Stimulated activated CD8-positive, alpha-beta memory T cell treated with anti-CD3 and anti-CD28 coated beads, Interleukin-12 subunit alpha, Interleukin-12 subunit beta, amount 100 ng/mL, for 1 hour (primary cell): Measurements from ENCODE around the gene ENG.
A peak's percentile ranks its signal among the peaks of the same experiment; 100 is the strongest.
"Not testable (repeated sequence)": the region's sequence is repeated elsewhere in the genome, so short reads cannot be mapped to it uniquely, and the experiment has no call there.

Experiments
- DNase-seq: peaks from one replicate; pipeline ENCODE4 v3.0.0-alpha.2; 2020; ENCODE audit warnings: low read depth

ENG gene

DNA sequence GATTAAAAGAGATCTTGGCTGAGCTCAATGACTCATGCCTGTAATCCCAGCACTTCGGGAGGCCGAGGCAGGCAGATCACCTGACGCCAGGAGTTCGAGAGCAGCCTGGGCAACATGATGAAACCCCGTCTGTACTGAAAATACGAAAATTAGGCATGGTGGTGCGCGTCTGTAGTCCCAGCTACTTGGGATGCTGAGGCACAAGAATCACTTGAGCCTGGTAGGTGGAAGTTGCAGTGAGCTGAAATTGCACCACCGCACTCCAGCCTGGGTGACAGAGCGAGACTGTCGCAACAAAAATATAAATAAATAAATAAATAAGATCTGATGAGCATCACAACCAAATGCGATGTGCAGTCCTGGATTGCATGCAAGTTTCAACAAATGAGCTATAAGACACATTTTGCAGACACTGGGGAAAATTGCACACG lies 8.7 kb upstream of the ENG start:
- DNase-seq: no peak

DNA sequence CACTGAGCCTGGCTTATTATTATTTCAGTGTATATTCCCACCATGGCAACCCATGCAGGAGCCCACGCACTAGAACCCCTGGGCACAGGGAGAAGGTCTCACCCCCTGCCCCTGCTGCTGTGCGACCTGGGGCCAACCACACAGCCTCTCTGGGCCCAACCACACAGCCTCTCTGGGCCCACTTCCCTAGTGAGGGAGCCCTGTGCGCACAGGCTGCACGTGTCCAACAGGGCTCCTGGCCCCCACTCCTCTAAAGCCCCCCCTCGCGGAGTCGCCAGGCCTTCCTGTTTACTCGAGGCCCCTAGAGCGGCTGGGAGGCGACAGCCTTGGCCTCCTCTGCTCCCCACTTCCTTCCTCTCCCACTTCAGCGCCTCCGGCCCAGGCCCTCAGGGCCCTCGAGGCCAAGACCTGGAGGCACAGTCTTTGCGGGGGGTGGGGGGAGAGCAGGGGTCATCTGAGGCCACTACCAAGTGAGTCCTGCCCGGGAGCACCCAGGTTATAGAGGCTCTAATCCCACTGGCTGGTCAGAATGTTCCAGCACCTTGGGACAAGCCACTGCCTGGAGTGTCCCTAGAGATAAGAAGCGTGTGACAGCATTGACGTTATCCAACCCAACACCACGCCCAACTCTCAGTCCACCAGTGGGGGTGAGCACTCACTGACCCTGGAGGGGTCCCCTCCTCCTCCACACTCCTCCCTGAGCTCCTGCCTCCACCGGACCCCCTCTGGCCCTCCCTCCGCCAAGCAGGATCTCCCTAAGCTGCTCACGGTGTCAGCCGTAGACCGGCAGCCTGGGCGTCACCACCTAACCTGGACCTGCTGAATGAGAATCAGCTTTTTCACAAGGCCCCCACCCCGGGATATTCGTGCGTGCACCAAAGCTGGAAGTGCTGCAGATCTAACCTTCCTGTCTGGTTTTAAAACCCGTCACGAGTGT lies 7.9 kb upstream of the ENG start:
- DNase-seq: peak; percentile 38

DNA sequence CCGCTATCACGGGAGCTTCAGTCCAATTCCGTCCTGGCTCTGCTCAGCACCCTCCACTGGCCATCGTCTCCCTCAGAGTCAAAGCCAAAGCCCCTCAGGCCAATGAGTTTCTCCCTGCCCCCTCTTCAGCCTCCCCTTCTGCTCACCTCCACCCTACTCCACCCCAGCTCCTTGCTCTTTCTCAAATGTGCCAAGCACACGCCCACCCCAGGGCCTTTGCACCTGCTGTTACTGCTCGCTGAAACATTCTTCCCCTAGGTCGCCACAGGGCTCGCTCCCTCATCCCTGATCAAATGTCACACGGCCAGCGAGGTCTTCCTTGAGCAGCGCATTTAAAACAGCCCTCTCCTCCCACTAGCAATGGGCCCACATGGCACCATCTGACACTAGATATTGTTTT lies 6.3 kb upstream of the ENG start:
- DNase-seq: no peak

DNA sequence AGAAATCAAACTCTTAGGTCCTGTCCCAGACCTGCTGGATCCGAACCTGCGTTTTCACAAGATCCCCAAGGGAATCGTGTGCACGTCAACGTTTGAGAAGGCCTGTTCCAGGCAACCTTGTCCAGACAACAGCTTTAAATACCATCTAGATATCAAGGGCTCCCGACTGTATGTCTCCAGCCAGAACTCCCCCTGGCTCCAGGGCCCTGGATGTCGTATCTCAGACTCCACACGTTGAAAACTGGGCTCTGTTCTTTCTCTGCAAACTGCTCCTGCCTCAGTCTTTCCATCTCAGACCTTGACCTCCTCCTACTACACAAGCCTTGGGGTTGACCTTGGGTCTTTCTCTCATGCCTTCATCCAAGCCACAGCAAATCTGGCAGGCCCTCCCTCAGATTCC lies 5.8 kb upstream of the ENG start:
- no peak for DNase-seq

DNA sequence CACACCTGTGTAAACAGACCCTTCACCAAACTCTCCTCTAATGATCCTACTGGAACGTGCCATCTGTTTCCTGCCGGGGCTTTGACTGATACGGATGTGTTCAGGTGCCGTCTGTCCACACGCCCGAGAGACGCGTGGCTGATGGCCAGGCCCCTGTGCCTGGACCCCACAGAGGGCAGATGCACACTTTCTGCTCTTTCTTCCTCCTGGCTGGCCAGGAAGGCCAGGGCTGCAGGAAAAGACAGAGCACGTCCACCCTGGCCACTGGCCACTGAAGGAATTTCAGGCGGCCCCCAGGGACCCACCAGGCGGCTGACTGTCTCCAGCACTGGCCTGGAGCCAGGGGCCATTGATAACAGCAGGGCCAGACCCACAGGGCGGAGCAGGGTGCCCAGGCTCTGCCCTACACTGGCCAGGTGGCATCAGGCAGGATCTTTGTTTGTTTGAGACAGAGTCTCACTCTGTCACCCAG lies 3.6 kb upstream of the ENG start:
- no peak for DNase-seq

DNA sequence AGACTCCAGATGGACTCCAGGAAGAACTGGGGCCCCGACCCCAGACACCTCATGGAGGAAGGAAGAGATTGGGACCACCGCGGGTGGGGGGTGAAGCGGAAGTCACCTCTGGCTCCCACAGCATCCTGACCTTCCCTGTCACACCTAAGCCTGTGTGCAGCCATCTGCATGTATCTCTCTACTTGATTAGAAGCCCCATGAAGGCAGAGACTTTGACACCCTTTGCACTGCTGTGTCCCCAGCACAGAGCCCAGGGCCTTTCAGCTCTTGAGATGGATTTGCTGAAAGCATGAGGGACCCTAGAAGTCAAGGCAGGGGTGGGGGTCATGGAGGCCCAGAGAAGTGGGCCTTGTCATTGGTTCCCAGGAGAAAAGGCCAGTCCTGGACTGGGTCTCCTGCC lies 2.8 kb upstream of the ENG start:
- no peak for DNase-seq

DNA sequence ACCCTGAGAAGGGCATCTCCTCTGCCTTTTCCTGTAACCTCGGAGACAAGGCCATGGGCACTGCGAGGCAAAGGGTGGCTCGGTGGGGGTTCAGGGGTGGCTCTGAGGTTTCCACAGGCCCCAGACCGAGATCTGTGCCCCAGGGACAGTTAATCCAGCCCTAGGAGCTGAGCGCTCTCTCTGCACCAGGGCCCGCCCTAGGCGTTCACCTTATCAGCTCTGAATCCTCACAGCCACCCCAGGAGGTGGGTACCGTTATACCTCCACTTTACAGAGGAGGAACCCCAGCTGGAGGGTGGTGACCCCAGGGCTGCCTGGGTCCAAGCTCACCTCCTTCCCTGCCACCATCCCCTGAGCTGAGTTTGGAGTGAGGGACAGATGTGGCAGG lies 2.3 kb upstream of the ENG start:
- DNase-seq: no peak

DNA sequence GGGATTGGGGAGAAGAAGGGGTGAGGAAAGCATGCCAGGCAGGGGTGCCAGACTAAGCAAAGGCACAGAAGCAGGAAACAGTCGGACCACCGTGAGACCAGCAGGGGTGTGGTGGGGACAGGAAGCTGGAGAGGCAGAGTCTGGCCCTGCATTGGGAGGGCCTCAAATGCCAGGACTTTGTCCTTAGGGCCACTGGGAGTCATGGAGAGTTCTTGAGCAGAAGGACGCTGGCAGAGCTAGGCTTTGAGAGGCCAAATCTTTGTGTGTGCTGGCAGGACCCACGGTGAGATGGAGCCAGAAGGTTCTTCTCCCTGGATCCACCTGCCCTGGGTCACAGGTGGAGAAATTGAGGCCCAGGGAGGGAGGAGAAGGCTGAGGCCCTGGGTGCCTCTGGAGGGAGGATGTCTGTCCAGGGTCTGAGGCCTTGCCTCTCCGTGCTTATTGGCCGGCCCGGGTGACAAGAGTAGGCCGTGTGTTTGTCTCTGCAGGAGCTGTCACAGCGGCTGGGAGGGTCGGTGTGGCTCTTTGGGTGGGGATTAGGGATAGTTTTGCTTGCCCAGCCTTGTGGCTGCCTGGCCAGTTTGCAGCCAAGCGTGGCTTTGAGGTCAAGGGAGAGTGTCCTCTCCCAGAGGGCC lies 1.8 kb upstream of the ENG start:
- no peak for DNase-seq

DNA sequence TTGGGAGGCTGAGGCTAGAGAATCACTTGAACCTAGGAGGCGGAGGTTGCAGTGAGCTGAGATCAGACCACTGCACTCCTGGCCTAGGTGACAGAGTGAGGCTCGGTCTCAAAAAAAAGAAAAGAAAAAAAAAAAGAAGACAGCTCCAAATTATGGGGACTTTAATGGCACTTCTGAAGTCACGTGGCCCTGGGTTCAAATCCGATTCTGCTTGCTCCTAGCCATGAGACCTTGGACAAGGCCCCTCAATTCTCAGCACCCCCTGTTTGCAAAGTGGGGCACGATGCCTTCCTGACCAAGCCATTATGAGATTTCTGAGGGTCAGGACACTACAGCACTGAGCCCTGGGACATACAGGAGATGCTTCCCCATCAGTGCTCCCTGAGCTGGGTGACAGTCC lies 1.1 kb upstream of the ENG start:
- DNase-seq: no peak

DNA sequence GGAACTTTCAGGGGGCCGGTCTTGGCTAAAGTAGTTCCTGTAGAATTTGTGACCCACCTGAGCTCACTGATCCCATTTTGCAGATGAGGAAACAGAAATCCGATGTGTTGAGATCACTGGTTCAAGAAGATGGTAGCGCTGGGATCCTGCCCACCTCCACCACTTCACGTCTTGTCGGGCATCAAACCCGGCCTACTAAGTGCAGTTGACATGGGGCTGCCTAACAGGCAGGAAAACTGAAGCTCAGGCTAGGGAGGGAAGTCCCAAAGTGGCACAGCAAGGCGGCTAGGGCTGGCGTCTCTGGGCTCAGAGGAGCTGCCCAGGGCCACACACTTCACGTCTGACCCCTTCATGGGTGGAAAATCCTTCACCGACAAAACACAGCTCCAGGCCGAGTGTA lies 502 bp upstream of the ENG start:
- no peak for DNase-seq

DNA sequence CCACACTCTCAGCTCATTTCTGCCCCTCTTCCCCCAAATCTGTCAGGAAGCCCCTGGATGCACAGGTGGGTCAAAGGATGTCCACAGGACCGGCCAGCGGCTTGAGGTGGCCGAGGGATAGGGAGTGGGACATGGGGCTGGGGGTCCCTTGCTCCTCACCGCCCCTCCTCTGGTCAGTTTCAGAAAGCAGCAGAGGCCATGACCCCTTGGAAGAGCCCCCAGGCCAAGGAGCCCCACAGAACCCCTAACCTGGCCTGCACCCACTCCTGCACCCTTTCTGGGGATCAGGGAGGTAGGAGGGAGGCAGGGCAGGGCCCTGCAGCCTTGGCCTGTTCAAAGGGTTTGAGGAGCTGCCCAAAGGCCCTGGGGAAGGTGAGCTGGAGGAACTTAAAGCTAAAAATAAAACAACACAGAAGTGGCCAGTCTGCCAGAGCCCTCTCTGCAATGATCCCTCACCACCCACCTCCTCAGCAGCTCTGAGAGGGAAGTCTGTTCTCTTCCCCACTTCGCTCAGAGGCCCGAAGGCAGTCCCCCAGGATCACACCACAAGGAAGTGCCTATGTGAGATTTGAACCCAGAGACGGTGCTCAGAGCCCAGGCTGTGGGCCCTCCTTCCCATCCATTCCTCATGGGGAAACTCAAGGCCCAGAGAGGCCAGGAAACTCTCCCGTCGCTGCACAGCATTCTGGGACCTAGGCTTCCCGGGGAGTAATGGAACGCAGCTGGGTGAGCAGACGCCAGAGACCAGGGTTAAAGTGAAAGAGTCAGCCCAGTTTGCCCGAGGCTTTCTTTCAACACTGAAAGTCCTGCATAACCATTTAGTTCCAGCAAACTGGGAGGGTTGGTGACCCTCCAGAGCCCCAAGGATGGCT lies 910 bp downstream of the ENG start:
- DNase-seq: no peak

DNA sequence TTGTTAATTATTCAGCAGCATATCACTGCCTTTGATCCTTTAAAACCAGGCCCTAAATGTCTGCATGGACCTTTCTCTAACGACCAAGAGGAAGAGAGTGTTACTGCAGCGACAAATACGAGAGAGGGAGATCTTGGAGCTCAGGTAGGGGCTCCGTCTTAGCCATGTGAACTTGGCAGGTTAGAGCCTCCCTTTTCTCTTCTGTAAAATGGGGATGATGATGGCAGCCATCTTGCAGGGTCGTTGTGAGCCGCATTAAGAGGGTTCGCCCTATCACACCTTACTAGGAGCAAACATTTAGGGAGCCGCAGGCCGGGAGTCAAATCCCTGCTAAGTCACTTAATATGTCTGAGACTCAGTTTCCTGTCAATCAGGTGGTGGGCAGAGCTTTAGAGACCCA lies 1.6 kb downstream of the ENG start:
- no peak for DNase-seq

DNA sequence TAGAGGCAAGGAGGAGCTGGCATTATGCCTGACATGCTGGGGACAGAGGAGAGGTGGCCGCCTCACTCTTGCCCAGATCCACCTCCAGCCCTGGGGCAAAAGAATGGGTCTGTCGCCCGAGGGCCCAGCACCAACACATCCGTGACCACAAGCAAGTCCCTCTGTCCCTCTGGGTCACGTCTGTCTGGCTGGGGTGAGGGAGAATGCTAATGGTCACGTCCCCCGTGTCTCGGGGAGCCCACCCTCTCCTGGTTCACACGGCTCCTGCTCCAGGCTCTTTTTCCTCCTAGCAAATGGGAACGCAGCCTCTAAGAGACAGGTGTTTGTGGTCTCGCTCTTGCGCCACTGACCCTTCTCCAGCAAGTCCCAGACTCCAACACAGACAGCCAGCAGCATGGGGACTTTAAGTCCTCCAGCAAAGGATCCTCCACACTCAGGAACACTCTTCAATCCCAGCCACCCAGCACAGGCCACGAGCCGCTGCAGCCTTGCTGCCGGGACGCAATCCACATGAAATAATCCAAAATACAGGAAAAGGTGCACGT lies 4.1 kb downstream of the ENG start:
- DNase-seq: no peak

DNA sequence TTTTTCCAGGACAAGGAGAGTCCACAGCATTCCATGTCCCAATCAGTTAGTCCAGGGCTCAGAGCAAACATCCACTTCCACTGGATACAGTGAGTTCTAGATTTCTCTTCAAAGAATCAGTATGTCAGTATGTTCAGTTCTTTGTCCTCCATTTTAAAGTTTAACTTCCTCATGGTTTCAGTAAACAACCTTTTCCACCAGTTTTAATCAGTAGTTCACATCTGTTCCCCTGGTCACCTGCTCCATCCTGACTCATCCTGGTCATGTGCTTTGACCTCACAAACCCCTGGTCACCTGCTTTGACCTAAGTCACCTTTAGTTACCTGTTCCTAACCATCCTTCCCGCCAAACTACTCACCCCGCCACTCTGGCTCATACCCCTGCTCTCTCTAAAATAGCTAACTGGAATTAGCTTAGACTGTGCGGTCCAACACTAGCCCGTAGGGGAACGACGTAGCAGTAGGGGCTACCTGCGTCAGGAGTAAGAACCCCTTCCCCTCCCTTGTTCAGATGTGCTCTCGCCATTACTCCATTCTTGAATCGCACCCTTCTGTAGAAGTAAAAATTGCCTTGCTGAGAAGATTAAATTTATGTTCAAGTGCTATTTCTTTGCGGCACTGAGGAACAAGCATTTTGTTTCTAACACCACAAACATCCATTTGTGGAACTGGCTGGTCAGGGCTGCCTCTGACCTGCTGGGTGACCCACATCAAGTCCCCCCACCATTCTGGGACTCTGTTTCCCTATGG lies 5.5 kb downstream of the ENG start:
- no peak for DNase-seq

DNA sequence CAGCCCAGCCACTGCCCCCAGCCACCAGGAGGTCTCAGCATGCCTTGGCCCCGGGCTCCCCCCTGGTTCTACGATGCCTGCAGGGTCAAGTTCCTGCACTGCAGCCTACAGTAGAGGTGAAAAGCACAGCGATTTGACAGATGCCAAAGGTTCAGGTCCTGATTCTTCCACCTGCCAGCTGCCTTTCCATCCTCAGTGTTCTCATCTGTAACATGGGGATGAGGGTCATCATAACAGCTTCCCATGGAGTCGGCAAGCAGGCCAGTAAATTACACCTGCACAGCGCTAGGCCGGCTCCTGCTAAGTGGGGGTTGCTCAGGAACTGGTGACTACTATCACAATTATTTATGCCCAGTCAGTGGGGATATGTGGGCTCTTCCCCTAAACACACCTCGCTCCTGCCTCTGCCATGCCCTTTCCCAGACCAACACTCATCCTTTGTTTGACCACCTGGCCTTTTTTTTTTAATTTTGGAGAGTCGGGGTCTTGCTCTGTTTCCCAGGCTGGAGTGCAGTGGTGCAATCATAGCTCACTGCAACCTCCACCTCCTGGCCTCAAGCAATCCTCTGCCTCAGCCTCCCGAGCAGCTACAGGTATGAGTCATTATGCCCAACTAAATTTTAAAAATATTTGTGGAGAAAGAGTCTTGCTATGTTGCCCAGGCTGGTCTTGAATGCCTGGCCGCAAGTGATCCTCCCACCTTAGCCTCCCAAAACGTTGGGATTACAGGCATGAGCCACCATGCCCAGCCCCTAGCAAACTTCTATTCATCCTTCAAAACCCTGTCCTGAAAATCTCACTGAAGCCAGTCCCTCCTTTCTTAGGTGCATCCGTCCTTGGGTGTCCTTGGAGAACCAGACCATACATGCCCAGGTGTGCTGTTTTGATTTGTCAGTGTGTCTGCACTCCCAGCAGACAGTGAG lies 6.4 kb downstream of the ENG start:
- no peak for DNase-seq

DNA sequence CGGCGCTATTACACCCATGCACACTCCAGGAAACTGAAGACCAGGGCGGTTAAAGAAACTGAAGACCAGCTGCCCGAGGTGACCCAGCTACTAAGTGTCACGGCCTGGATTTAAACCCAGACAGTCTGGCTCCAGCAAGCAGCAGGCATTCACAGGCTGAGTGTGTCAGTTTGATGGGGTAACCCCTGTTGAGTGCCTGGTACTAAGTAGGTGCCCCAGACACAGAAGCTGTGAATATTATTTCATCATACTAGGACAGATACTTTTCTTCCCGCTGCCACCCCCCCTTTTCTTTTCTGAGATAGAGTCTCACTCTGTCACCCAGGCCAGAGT lies 7.3 kb downstream of the ENG start:
- no peak for DNase-seq

DNA sequence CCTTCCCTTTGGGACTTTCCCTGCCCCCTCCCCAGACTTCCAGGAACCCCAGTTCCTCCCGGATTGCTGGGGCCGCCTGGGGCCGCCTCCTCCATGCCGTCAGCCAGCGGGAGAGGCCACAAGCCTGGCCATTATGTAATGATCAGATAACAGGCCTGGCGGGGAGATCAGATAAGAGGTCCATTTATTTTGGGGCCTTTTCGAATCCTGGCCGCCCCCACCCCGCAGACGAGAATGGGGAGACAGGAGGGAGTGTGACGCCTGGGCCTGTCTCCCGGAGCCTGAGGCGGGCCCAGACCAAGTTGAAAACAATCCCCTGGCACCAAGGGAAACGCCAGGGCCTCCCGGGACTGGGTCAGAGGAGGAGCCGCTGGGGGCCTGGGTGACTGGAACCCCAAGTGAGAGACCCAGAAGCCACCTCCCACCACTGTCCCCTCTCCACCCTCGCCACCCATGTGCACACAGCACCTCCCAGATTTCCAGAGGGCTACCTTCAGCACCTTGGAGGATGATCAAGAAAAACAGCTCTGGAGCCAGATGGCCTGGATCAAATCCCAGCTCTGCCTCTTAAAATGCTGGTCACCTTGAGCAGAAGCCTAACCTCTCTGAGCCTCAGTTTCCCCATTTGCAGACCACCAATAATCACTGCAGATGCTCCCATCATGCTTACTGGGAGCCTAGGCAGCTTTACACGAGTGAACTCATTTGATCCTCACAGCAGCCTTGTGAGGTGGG lies 7.8 kb downstream of the ENG start:
- DNase-seq: no peak

DNA sequence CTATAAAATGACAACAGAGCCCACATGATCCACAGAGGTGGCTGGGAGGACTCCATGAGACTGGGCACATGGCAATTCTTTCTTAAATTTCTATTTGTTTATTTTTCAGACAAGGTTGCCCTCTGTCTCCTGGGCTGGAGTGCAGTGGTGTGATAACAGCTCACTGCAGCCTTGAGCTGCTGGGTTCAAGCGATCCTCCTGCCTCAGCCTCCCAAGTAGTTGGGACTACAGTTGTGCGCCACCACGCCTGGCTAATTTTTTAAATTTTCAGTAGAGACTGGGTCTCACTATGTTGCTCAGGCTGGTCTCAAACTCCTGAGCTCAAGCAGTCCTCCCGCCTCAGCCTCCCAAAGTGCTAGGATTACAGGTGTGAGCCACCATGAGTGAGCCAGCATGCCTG lies 8.8 kb downstream of the ENG start:
- DNase-seq: not testable (repeated sequence)

DNA sequence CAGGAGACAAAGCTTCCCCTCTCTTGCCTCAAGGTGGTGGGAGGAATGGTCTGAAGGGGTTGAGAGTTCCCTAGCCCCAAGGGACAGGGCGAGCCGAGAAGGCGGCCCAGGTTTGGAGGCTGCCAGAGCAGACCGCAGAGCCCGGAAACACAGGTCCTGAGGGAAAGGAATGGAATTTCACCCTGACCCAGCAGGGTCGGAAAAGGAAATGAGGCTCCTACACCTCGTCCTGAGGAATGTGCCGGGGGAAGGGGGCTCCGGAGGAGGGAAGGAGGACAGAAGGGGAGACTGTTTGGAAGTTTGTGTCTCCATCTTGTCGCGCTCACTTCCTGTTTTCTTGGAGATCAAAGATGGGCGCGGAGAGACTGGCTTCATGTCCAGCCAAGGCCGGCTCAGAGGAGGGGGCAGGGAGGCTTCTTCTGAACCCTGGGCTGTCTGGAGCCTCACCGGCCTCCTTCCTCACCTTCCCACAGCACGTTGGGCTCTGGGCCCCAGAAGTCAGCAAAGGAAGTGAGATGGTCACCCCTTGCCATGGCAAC lies 9.6 kb downstream of the ENG start:
- DNase-seq: no peak
